HG03521 (cell line): ENCODE measurements around the gene KIAA1586.
"Not testable (repeated sequence)": the region's sequence is repeated elsewhere in the genome, so short reads cannot be mapped to it uniquely, and the experiment has no call there.

Source experiments
- ATAC-seq: cut with Tn5 transposase; IDR thresholded peaks from one replicate; pipeline ENCODE4 v1.9.1; 2021; ENCODE audit warnings: mild to moderate bottlenecking, moderate library complexity; ENCODE audit not compliant: unreplicated experiment

KIAA1586 gene, protein sequence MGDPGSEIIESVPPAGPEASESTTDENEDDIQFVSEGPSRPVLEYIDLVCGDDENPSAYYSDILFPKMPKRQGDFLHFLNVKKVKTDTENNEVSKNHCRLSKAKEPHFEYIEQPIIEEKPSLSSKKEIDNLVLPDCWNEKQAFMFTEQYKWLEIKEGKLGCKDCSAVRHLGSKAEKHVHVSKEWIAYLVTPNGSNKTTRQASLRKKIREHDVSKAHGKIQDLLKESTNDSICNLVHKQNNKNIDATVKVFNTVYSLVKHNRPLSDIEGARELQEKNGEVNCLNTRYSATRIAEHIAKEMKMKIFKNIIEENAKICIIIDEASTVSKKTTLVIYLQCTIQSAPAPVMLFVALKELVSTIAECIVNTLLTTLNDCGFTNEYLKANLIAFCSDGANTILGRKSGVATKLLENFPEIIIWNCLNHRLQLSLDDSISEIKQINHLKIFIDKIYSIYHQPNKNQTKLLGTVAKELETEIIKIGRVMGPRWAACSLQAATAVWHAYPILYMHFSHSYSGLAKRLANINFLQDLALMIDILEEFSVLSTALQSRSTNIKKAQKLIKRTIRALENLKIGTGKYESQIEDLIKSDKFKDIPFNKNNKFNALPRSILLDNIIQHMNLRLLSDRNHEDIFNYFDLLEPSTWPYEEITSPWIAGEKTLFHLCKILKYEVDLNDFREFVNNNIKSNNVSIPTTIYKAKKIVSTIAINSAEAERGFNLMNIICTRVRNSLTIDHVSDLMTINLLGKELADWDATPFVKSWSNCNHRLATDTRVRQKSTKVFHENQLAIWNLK

DNA sequence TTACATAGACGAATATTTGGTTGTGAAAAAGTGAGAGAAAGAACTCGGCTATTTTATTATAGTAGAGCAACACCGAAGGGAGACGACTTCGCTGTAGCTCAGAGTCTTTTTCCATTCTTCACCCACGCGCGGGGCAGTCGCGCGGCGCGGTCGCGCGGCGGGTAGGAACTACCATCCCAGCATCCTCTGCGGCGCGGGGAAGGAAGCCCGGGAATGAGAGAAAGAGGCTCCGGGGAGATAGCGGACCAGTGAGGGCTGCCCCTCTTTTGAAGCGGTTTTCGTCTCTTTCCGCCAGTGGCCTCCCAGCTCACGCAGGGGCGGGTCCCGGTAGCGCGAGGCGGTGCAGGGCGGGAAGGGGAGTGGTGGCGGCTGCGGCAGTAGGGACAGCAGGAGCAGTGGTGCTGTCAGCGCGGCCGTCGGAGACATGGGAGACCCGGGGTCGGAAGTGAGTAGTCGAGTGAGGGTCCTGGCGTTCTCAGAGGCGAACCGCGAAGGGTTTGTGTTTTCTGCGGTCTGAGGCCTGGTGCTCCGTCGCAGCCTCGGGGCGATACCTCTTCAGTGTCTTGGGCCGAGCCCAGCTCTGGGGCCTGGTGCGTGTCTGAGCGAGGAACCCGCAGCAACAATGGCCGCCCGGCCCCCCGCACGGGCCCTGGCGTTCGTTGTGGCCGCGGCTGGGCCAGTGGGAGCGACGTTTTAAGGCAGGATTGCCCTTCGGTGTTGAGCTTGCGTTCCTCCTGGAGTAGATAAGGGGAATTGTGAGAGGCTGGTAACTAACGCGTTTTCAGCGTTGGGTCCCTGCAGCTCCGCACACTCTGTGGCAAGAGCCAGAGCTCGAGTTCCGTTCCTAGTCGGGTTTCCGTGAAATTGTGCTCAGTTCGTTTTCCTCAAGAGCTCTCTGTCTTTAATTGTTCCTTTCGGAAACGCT, at the start of gene KIAA1586:
KIAA1586 (plus strand) TSS at position 362 of the 925 bp plus-strand sequence; CDS start at position 425, 63 bp downstream.
- peak; percentile 88 for ATAC-seq

DNA sequence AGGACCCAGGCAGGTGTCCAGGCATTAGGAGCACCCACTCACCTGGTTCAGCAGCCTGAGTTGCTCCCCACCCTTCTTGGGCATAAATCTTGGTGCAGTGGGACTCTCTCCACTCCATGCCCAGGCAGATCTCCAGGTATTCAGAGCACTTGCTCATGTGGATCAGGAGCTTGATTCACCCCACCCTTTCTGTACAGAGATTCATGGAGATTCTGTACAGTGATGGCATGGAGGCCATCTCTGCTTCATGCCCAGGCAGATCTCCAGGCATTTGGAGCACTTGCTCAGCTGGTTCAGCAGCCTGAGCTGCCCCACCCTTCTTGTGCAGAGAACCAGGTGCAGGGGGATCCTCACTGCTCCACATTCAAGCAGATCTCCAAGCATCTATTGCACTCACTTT, 47.4 kb upstream of the KIAA1586 start:
- no peak for ATAC-seq

DNA sequence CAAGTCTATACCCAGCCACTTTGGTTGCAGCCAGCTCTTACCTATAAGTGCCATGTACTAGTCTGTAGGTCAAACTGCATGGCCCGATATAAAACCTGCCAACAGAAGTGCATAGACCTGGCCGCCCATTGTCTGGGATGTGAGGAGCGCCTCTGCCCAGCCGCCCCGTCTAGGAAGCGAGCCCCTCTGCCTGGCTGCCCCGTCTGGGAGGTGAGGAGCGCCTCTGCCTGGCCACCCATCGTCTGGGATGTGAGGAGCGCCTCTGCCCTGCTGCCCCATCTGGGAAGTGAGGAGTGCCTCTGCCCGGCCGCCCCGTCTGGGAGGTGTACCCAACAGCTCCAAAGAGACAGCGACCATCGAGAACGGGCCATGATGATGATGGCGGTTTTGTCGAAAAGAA, 46.7 kb upstream of the KIAA1586 start:
- not testable (repeated sequence) for ATAC-seq

DNA sequence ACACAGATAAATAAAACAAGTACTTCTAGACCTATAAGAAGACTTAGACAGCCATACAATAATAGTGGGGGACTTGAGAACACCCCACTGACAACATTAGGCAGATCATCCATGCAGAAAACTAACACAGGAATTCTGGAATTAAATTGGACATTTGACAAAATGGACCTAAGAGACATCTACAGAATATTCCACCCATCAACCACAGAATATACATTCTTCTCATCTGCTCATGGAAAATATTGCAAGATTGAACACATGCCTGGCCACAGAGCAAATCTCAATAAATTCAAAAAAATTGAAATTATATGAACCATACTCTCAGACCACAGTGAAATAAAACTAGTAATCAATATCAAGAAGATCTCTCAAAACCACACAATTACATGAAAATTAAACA, 44.3 kb upstream of the KIAA1586 start:
- no peak for ATAC-seq

DNA sequence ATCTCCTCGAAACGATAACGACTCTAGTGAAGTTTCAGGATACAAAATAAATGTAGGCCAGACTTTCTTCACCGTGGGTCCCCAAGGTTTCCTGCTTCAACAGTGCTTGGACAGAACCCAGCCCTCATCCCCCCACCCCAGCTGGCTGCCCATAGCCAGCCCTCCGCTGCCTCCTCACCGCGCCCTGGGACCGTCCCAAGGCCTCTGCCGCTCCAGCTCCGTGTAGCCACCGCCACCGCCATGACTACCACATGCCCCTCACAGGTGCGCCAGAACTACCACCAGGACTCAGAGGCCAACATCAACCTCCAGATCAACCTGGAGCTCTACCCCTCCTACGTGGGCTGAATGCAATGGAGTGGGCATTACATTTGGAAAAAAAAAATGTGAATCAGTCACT, 42.2 kb upstream of the KIAA1586 start:
- no peak for ATAC-seq

DNA sequence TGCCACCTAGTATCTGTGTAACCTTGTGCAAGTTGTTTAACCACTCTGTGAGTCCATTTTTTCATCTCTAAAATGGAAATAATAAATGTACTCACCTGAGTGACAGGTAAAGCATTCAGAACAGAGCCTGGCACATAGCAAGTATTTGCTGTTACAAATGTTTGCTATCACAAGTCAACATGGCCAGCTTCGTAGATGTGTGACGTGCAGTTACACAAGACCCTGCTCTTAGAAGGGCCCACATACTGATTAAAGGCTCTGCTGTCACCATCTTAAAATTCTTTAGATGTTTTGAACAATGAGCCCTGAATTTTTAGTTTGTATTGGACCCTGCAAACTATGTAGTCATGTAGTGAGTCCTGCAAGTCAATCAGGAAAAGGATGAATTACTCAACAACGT, 40.4 kb upstream of the KIAA1586 start:
- no peak for ATAC-seq

DNA sequence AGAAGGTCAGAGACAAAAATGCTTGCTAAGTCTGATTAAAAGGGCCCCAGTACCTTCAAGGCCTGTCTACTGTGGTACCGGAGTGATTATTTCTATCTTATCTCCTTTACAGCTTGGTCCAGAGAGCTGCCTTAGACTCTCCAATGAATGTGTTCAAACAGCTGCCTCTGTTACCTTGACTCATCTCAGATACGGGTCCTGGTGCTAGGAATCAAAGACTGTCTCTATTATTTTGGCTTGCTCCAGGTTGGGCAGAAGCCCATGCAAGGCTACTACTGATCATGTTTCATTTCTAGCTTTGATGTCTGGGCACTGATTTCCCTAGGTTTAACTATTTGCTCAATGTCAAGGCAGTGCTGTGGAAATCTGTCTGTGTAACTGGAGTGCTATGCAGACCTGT, 38.4 kb upstream of the KIAA1586 start:
- not testable (repeated sequence) for ATAC-seq

DNA sequence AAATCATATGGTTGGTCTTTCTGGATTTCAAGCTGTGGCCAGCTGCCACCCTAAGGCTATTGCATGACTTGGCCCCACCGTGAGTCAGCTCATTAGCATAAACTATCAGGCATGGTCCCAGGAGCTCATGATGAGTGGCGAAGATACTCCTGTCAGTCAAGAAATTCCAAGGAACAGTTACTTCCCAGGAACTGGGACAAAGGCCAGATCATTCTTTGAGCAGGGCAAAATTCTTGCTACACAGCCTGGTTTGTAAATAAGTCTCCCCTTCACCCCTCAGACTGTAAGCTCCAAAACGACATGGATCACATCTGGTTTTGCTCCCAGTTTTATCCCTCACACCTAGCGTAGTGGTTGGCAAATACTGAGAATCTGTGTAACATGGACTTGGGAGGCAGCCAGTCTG, 33.0 kb upstream of the KIAA1586 start:
- no peak for ATAC-seq

DNA sequence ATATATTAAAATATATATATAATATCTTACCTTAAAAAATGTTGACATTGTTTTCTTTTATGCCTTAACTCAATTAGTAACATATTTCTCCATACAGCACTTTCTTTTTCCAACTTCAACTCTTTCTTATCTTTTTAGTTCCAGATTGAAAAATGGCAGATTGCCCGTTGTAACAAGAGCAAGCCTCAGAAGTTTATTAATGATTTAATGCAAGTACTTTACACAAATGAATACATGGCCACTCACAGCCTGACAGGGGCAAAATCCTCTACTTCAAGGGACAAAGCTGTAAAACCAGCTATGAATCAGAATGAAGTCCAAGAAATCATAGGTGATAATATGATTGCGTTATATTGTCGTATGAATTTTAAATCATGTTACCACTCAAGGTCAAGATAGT, 29.4 kb upstream of the KIAA1586 start:
- no peak for ATAC-seq

DNA sequence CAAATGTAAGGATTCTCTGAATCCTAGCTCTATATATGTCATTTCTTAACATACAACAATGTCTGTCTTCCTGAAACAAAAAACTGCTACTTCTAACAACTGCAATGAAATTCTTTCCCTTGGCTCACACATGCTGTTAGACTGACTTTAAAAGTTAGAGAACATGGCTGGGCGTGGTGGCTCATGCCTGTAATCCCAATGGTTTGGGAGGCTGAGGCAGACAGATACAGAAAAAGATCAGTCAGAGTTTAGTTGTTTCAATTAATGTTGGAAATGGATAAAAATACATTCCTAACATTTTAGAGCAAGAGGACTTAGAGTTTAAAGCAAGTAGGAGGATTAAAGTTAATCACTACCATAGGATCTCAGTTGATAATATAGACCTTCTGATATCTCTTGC, 28.7 kb upstream of the KIAA1586 start:
- no peak for ATAC-seq

DNA sequence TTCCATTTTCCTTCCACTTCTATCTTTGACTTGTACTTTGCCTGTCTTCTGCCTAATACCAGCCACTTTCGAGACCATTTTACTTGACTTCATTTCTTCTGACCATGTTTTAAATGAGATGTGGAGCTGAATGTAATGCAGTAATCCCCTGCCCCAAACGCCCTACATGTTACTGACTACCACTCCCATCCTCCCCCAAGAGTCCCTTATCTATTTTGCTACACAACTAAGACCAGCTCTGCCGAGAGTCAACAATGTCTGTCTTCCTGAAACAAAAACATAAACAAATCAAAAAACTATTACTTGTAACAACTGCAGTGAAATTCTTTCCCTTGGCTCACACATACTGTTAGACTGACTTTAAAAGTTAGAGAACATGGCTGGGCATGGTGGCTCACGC, 27.1 kb upstream of the KIAA1586 start:
- ATAC-seq: no peak

DNA sequence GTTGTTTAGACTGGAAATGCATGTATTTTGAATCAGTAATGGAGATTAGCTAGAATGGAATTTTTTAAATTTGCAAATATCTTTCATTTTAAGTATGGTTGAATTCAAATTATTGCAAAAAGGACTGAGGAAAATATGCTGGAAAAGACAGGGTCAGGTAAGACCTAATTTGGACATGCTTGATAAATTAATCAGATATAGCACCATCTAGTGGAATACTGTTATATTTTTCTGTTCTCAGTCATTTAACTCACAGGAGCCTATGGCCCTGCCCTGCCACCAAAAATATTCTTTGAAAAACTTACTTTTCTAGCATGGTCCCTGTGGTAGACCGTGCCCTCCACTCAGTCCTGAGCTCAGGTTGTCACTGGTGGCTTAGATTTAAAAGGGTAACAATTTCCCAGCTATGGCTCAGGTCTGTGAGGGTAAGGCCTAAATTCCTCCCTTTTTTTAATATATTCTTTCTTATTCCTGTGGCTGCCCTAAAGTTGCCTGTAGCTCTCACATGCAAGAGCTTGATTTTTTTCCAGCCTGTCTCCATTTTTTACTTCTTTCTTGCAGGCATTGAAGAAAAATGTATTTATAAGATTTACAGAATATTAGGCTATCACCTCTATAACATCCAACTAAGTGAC, 25.3 kb upstream of the KIAA1586 start:
- no peak for ATAC-seq

DNA sequence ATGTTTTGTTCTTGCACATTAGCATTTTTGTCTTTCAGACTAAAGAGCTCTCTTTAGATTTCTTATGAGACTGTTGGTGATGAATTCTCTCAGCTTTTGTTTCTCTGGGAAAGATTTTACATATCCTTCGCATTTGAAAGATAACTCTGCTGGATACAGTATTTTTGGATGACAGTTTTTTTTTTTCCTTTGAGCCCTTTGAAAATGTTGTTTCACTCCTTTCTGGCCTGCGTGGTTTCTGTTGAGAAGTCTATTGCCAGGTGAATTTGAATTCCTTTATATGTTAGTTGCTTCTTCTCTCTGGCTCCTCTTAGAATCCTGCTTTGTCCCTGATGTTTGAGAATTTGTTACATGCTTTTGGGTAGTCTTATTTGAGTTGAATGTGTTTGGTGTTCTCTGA, 22.2 kb upstream of the KIAA1586 start:
- no peak for ATAC-seq

DNA sequence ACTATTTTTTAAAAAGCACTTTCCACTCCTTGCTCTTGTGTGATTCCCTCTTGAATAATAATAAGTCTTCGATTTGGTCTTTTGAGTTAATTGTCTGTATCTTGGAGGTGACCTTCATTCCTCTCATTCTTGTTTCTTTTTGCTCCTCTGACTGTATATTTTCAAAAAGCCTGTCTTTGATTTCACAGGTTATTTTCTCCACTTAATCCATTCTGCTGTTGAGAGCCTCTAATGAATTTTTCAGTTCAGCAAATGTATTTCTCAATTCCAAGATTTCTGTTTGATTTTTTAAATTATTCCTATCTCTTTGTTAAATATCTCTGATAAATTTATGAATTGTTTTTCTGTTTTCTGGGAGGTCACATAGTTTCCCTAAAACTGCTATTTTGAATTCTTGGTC, 21.7 kb upstream of the KIAA1586 start:
- no peak for ATAC-seq

DNA sequence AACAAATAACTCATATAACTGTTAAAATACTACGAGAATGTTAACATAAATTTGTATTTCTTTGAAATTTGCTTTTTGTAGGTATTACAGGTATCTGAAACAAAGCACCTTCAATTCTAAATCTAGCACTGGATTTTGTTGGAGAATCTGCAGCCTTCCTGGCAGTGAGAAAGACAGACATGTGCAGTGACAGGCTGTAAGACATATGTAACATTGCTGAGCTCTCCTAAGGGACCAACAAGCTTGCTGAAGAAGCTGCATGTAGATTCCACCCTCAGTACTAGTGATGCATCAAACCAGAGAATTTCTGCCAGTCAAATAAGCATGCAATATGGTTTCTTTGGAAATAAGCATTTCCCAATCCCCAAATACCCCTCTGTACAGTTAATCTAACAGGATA, 20.5 kb upstream of the KIAA1586 start:
- ATAC-seq: no peak

DNA sequence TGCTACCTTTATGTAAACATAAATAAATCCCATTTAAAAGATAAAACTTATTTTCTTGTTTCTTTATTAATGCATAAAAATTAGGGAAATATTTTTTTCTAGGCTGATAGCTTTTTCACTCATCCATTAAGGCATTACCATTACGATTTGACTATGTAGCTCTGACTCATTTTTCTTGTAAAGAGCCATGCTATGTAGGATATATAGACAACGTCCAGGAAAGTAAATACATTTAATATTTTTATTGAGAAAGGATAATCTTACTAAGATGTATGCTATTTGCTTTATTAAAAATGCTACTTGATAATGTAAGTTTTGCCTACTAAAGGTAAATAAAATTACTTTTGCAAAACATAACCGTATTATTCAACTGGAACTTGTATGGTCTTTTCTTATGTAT, 19.2 kb upstream of the KIAA1586 start:
- ATAC-seq: no peak

DNA sequence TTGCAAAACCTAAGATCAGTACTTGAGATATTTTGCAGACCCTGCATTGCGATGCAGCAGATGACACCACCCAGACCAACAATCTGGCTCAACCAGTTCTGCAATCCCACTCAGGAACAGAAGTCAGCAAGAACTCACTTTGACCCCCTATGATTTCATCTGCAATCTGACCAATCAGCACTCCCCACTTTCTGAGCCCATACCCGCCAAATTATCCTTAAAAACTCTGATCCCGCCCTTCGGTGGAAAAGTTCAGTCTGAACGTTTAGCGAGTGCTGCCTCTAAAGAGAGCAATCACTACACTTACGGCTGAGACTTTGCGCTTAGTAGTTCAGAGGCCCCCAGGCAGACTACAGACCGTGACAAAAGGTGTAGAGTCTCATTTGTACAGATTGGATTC, 17.3 kb upstream of the KIAA1586 start:
- ATAC-seq: no peak

DNA sequence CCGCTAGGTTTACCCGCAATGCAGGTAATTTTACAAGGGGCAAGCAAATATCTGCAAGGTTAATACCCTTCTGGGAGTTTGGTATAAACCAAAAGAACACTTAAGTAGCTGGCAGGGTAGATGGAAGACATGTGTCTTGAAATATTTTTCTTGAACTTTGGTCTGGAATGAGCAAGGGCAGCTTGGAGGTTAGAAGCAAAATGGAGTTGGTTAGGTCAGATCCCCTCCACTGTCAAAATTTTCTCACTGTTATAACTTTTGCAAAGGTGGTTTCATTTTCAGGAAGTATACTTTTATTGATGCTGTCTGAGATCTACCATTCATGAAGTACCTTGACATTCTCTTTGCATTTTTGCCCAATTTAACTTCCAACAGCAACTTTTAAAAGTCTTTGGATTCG, 13.3 kb upstream of the KIAA1586 start:
- no peak for ATAC-seq

DNA sequence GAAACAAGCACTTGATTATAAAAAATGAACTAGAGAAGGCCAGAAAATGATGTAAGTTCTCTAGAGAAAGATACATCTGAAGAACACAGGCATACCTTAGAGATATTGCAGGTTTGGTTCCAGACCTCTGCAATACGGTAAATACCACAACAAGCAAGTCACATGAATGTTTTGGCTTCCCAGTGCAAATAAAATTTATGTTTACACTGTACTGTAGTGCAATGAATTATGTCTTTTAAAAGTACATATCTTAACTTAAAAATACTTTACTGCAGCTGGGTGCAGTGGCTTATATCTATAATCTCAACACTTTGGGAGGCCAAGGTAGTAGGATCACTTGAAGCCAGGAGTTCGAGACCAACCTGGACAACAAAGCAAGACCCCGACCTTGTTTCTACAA, 10.9 kb upstream of the KIAA1586 start:
- ATAC-seq: no peak

DNA sequence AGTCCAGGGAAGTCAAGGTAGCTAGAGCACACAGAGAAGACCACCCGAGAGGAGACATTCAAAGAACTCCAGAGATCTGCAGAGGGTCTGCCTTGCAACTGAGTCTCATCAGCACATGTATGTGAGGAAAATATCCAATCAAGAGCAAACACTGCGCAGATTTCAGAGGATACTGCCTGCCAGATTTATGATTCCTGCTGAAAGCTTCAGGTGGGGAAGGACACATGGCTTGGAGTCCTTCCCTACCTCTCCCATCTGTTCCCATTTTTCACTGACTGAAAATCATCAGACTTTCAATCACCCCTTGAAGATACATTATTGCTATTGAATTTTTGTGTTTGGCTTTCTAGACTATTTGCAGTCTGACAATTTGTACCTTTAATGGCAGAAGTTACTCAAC, 7.6 kb upstream of the KIAA1586 start:
- no peak for ATAC-seq

DNA sequence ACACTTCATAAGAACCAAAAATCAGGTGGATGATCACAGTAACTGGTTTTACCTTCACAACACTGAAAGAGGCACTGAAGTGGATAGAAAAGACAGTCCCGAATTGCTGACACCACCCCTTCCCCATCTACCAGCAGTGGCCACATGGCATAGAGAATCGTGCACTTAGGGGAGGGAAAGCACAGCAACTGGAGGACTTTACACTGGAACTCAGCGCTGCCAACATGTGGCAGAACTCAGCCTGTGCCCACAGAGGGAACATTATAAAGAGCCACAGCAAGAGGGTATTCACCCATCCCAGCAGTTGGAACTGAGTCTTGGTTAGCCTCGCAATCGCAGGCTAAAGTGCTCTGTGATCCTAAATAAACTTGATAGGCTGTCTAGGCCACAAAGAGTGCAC, 6.5 kb upstream of the KIAA1586 start:
- ATAC-seq: no peak
